HFFc6 (cell line): ENCODE results near the gene TAS1R3. TPM values are rescaled to one million over a fixed set of nuclear protein-coding genes. Genes with fewer than 3 reads are reported as not detected.

ENCODE experiments used
- DNase-seq: peaks from one replicate; pipeline ENCODE4 v3.0.0-alpha.2; 2018
- H3K27ac Mint-ChIP-seq: 2 replicates; pipeline ENCODE4 v1.8.0; 2020; ENCODE audit warnings: mild to moderate bottlenecking, mixed read lengths
- H3K27me3 Mint-ChIP-seq: 2 replicates; pipeline ENCODE4 v1.8.0; 2021; ENCODE audit warnings: mild to moderate bottlenecking, moderate library complexity, mixed read lengths; ENCODE audit not compliant: insufficient read depth
- H3K36me3 Mint-ChIP-seq: 2 replicates; pipeline ENCODE4 v1.8.0; 2021; ENCODE audit warnings: low read depth, mixed read lengths
- H3K4me1 Mint-ChIP-seq: 2 replicates; pipeline ENCODE4 v1.8.0; 2020; ENCODE audit warnings: low read depth, mixed read lengths
- H3K4me3 Mint-ChIP-seq: 2 replicates; pipeline ENCODE4 v1.8.0; 2020; ENCODE audit warnings: mild to moderate bottlenecking, moderate library complexity, mixed read lengths
- H3K9me3 Mint-ChIP-seq: 2 replicates; pipeline ENCODE4 v1.8.0; 2020; ENCODE audit warnings: mild to moderate bottlenecking, mixed read lengths
- CTCF ChIP-seq: fragments of 200-600 bp; sonication (generic); IDR thresholded peaks from 2 replicates; pipeline ENCODE4 v1.5.0; 2021; ENCODE audit warnings: antibody characterized with exemption, mild to moderate bottlenecking
- total RNA-seq, 6 experiments: library from RNA; stranded (reverse); fragmentation: NEBNext Ultra II Directional; extraction: Animal tissue kit (Norgen Biotek cat#: 25700); gene quantifications; 2 replicates in 1 of 6; 3 replicates in 5 of 6; pipeline ENCODE4 v1.2.3, GENCODE V29; 2021

Gene TAS1R3
- total RNA-seq, 6 experiments from 2014 or later, result 0.07 to 0.20 (median 0.13) TPM

GRCh38 chr1:1351511-1352427 lies 20.7 kb downstream of the TAS1R3 start:
- Mint-ChIP-seq H3K4me3 (peak overlapping the region; percentile 69), H3K27me3 (peaks cover 17% of the 10 kb centered on the region), H3K27ac (peak overlapping the region; percentile 84), H3K4me1 (peaks cover 23% of the 10 kb centered on the region), H3K36me3 (peaks cover 10% of the 10 kb centered on the region), H3K9me3 (no peaks in the 10 kb centered on the region)
- TF ChIP-seq CTCF, result no peak
- peak; percentile 53 for DNase-seq

- H3K27ac Mint-ChIP-seq, result peak overlapping the region; percentile 84
- peaks cover 18% of the 10 kb centered on the region for H3K27me3 Mint-ChIP-seq
- no peak for TF ChIP-seq CTCF
Observed at GRCh38 chr1:1352786-1353388, 21.8 kb downstream of the TAS1R3 start.

GRCh38 chr1:1353389-1354151 lies 22.5 kb downstream of the TAS1R3 start:
- no peaks in the 10 kb centered on the region for H3K9me3 Mint-ChIP-seq
- peak overlapping the region; percentile 69; the same call in 1 of the 2 replicates for H3K4me3 Mint-ChIP-seq
- peaks cover 13% of the 10 kb centered on the region for H3K4me1 Mint-ChIP-seq
- peaks cover 17% of the 10 kb centered on the region for H3K36me3 Mint-ChIP-seq
- peaks cover 18% of the 10 kb centered on the region for H3K27me3 Mint-ChIP-seq
- DNase-seq, result no peak
- peak overlapping the region; percentile 84 for H3K27ac Mint-ChIP-seq
- no peak for TF ChIP-seq CTCF

More at GRCh38 chr1:1352786-1353388, 21.8 kb downstream of the TAS1R3 start:
- Mint-ChIP-seq H3K9me3 (no peaks in the 10 kb centered on the region), H3K4me3 (peak overlapping the region; percentile 69), H3K36me3 (peaks cover 17% of the 10 kb centered on the region), H3K4me1 (peaks cover 13% of the 10 kb centered on the region)
- DNase-seq, result no peak

GRCh38 chr1:1354271-1355247 lies 23.5 kb downstream of the TAS1R3 start:
- Mint-ChIP-seq H3K4me1 (peaks cover 21% of the 10 kb centered on the region), H3K27ac (no peak overlapping the region), H3K27me3 (peaks cover 16% of the 10 kb centered on the region), H3K4me3 (peak overlapping the region; percentile 51), H3K36me3 (peaks cover 17% of the 10 kb centered on the region), H3K9me3 (no peaks in the 10 kb centered on the region)
- no peak for TF ChIP-seq CTCF
- no peak for DNase-seq
